HCEC 1CT (cell line): Measurements from ENCODE around the gene CCDC51.
"Not testable (repeated sequence)": the region's sequence is repeated elsewhere in the genome, so short reads cannot be mapped to it uniquely, and the experiment has no call there.

Source experiments
- DNase-seq: peaks from one replicate; pipeline ENCODE4 v3.0.0-alpha.2; 2017

The CCDC51 gene

DNA sequence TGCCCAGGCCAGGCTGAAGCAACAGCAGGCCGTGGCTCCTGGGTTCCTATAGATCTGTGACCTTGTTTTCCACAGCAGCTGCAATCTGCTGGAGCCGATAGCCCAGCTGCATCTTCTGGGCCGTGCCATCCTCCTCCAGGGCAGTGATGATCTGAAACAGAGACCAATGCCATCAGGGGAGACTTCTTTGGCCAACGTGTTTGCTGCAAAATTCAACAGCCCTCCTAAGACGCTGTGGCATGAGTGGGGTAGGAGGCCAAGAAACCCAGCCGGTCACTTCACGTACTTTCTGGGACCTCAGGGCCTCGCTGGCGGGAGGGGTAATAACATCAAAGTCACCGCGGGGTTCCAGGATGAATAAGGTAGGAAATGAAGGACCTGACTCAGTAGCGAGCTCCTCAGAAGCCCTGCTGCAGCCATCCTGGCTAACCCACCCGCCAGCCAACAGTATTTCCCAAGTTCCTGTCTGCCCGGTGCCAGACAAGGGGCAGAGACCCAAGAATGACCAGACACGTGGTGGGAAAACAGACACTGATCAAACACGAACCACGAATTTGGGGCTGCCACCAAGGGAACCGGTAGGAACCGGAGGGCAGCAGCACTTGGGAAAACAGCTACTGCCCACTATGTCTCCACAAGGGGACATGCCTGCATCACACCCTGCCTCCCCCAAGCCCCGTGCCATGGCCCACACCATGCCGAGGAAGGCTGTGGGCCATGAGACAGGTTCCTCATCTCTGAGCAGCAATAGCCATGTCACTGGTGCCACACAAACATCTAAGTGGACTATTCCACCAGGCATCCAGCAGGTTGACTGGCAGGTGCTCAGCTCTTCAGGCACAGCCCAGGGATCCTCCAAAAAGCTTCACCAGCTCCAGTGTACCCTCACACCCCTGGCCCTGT, 35.2 kb downstream of the CCDC51 start:
- no peak for DNase-seq

DNA sequence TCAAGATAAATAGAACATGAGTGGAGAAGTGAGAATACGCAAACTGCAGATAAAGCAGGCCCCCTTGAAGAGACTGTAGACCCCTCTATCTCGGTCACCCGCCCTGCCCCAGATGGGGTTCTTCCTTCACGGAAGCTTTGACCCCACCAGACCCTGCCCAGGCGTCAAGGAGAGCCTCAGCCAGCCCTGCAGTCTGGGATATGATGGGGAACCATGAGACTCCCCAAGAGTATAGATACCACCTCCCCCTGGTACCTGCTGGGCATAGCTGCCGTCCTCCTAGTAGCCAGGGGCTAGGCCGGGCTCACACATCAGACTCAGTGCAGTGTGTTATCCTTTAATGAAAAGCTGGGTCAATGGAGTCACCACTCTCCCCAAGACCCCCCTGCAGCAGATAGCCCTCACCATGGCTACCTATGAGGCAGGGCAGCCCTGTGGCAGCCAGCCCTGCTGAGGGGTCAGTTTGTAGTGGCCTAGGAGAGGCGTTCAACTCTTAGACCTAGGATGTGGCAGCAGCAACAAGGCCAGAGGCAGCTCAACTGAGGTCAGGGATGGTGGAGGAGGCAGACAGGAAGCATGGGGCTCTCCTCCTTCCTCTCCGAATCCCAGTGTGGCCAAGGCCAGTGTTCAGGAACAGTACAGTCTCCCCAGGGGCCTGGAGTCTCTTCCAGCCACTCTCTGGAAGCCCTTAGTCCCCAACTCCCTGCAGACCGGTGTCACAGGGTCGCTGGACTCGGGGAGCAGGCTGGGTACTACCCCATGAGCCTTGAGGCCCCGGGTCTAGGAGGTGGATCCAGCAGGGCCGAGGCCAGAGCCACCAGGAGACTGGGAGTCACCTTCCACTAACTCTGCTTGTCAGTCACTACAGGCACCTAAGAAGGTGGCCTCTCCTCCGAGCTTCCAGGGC, 36.1 kb downstream of the CCDC51 start:
- DNase-seq: no peak

DNA sequence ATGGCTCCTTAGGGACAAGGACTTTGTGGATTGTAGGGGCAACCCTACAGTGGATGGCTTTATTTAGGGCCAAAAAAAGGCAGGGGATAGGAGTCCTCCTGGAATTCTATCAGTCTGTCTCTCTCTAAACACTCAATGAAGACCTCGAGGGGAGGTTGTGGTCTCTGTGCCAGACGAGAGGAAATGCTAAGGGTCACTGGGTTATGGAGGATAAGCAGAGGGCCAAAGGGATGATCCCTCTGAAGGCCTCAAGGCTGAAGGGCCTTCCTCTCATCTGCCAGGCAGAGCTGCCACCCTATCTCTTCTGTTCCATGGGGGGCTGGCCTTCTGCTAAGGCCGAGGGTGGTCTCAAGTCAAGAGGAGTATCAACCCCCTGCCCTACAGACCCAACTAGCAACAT, 37.0 kb downstream of the CCDC51 start:
- DNase-seq: no peak

DNA sequence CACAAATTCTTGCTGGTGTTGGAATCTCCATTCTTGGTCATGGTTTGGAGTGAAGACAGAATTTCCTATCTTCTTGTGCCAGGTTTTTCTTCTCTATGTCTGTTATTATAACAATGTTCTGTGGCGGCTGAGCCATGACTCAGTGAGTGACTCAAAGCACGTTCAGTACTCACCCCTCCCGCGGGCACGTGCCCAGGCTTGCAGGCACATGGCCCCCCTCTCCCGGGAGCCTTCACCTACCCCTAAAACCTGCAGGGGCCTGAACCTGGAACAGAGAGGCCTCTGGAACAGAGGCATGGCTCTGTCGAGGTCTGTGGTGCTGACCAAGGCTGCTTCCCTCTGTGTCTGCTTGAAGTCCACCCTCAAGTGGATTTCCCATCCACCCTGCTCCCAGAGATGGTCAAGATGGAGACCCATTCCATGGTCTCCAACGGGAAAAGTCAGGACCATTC, 37.6 kb downstream of the CCDC51 start:
- peak; percentile 87 for DNase-seq

DNA sequence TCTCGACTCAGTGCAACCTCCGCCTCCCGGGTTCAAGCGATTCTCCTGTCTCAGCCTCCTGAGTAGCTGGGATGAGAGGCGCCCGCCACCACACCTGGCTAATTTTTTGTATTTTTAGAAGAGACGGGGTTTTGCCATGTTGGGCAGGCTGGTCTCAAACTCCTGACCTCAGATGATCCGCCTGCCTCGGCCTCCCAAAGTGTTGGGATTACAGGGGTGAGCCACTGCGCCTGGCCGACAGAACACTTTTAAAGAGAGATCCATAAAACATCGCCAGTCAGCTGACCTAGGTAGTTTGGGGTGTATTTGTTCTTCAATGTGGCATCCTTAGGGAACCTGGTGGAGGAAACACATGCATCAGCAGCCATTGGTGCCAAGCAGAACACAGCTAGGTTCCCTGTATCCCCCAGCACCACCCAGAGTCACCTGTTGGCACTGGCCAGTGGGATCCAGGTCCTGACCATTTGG, 38.5 kb downstream of the CCDC51 start:
- not testable (repeated sequence) for DNase-seq

DNA sequence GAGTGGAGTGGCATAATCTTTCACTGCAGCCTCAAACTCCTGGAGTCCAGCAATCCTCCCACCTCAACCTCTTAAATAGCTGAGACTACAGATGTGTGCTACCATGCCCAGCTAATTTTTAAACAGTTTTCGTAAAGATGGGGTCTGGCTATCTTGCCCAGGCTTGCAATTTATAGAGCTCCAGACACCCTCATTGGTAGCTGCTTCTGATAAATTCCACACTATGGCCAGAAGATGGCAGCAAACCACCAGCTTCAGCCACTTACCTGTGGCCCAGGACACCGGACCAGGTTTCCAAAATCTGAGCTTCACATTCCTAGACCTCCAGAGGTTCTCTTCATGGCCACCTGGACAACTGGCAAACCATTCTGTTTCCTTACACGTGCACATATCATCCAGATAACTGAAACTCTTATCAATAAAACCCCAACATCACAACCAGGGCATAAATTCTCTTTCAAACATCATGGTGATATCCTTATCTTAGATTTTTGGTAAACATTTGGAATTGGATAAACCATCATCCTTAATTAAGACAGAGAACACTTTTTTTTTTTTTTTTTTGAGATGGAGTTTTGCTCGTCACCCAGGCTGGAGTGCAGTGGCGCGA, 39.0 kb downstream of the CCDC51 start:
- peak; percentile 27 for DNase-seq

DNA sequence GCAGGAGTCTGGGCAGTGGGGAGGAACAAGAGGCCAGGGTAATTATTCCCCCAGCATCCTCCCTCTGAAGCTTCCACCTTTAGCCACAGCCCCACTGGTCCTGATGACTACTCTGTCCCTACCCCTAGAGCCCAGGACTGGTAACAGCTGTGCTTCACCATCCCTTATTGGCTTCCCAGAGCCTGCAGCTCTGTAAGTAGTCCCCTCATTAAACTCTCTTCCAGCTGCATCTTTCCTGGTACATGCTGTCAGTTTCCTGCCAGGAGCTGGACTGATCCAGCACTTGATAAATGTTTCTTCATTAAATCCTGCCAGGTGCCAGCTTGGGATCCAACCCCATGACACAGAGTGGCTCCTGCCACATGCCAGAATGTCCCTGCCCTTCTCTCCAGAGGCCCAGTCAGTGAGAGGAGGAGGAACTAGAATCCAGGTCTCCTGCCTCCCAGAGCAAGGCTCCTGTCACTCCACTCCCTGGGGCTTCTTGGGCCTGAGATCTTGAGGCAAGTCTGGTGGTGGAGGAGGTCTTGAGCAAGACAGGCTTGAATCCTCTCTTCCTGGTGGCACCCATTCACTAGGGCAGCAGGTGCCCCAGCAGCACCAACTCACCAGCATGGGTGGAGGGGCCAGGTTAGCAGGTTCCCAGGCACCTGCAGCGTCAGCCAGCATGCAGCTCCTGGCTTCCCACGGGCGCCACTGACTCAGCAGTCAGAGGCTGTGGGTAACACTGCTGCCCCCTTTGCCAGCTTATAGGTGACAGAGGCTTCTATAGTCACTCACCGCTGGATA, 40.3 kb downstream of the CCDC51 start:
- DNase-seq: no peak

DNA sequence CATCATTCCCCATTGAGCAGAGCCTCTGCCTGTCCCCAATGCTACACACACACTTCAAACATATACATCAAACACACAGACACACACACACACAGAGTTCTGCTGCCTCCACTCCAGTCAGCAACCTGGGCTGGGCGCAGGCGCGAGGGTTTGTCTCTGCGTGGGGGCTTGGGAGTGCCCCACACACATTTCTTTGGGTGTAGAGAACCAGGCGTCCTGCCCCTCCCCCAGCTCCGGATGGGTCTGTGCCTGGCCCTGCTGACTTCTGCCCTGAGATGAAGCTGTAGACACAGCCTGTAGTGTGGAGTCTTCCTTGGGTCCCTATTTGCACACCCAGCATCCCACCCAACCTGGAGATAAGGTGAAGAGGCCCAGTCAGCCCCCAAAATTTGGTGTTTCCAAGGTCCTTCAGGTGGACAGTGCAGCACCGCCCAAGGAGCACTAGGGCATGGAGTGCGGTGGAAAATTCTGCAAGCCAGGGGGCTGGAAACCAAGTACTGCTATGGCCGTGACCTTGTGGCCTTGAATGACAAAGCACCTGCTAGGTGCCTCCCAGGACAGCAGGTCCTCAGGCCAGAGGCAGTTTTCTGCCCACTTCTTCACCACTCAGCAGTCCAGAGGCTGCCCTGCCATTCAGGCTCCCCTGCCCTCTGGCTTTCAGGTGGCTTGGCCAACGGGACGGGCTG, 41.1 kb downstream of the CCDC51 start:
- DNase-seq: no peak

DNA sequence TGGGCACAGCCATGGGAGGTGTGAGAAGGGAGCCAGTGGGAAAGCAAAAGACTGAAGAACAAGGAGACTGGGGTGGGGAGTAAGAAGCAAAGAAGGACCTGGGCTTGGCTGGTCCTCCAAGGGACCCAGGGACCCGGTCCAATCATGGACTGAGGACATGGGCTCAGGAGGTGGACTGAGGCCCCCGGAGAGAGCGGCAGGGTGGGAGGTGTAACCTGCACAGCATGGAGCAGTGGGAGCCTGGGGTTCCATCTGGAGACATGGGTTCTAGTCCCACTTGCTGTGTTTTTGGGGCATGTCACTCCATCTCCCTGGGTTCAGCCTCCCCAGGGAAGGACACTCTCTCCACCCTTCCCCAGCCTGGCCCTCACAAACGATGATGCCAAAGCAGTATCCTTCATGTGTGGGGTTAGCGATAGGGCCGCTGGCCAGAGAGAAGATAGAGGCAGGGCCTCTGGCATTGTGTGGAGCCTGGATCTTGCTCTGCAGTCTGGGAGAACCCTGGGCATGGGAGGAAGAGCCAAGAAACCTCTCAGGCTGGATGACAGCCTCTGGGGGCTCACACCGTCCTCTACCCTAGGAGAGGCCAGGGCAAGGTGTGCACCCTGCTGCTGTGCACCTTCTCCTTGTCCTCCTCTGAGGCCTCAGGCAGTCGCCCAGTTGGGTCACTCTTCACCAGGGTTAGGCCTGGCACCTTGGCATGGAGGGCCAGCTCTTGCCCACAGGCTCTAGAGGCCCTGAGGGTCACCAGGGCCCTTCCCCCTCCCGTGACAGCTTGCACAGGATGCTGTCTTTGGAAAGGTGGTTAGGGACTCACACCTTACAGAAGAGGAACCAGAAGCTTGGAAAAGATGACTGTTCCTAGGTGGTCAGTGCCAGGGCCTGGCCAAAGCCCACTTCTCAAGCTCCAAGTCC, 41.9 kb downstream of the CCDC51 start:
- DNase-seq: no peak

DNA sequence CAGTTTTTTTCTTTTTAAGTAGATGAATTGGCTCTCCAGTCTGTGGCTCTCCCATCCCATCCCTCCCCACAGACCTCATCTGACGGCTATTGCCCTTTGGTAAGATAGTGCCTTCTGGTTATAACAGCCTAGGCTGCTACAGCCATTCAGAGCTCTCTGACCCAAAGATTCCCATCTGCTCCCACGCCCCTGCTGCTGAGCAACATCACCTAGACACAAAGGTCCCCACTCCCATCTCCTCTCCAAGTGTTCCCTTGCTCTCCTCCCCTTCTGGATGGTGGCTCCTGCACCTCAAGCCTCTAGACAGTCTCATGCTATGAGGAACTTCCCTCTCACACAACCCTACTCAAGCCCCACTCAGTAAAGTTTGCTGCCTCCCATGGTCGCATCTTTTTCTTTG, 44.2 kb downstream of the CCDC51 start:
- no peak for DNase-seq

DNA sequence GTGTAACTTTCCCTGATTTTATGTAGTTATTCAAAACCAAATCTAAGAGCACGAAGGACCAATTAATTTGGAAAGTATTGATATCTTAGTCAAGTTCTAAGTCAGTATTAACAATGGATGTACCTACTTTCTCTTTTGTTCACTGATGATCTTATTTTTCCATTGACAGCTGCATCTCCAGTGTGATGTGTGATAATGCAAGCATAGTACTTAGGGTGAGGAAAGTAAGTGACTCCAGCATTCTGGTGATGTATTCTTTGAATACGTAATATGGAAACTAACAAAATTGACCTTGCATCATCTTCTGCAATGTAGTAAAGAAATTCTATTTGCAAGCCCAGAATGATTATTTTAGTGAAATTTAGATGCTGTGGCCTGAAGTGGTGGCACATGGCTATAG, 45.5 kb downstream of the CCDC51 start:
- no peak for DNase-seq

DNA sequence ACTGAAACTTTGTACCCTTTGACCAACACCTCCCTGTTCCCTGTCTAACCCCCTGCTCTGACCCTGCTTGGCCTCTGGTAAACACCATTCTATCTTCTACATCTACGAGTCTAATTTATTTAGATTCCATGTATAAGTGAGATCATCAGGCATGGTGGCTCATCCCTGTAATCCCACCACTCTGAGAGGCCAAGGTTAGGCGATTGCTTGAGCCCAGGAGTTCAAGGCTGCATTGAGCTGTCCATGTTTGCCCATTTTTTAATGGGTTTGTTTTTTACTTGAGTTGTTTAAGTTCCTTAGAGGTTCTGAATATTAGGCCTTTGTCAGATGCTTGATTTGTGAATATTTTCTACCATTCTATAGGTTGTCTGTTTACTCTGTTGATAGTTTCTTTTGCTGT, 51.0 kb downstream of the CCDC51 start:
- no peak for DNase-seq

DNA sequence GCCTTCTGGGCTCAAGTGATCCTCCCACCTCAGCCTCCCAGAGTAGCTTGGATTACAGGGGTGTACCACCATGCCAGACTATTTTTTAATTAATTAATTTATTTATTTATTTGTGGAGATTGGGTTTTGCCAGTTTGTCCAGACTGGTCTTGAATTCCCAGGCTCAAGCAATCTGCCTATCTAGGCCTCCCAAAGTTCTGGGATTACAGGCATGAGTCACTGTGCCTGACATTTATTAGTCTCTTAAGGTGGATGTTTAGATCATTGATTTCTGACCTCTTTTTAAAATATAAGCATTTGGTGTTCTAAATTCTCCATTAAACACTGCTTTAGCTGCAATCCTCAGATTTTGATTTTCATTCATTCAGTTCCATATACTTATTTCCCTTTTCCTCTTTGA, 52.3 kb downstream of the CCDC51 start:
- DNase-seq: no peak
